HG03460 (cell line): ENCODE data around the gene HPS6.

Experiments
- ATAC-seq: cut with Tn5 transposase; IDR thresholded peaks from one replicate; pipeline ENCODE4 v1.9.1; 2021; ENCODE audit not compliant: unreplicated experiment

HPS6 gene

DNA sequence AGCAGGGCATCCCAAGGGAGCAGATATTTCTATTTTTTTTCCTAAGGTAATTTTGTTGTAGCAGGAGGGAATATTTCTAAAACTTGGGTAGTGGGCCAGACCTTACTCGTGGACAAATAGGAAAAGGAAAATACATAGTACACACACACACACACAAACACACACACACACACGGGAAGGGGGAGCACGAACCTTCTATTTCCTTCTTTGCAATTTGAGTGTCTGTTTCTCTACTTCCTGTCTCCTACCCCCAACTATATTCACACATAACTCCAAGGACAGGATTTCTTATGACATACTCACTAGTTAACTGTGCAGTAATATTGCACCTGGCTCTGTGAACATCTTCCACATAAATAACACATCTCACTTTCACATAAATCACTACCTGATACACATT is 50.6 kb downstream of the HPS6 start:
- no peak for ATAC-seq

DNA sequence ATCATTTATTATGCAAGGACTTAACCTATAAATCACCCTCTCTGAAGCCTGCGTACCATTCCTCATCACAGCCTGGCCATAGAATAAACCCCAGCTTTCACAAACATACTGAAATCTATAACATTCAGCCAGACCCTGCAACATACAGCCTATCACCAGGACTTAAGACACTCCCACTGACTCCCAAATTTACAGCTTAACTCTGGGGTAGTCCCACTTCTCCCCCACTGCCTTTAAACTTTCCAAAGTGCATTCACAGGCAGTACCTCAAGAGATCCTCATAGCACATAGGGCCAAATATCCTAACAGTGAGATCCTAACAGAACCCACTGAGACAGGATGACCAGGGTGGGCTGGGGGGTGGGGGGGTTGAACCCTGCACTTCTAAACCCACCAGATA is 51.5 kb downstream of the HPS6 start:
- no peak for ATAC-seq
